Stomach (tissue), 9 donors: ENCODE measurements around the gene TMEM247. TPM values are rescaled to one million over a fixed set of nuclear protein-coding genes. Genes with fewer than 3 reads are reported as not detected.

Experiments used
- DNase-seq, 2 donors: peaks; one replicate each; pipeline versions ENCODE4 v3.0.0 to v3.0.0-alpha.2; 2013 to 2019
- H3K27ac ChIP-seq, 5 donors: fragments of 200-600 bp in 4 of 5; sonication (generic) in 4 of 5; one replicate each; pipeline ENCODE4 v1.5.1; 2013 to 2019; ENCODE audit warnings: mild to moderate bottlenecking in 1 of 5, moderate library complexity in 1 of 5
- H3K27me3 ChIP-seq, 3 donors: fragments of 200-600 bp; sonication (generic); one replicate each; pipeline ENCODE4 v1.5.1; 2017 to 2019; ENCODE audit warnings: mixed run types in 1 of 3
- H3K36me3 ChIP-seq, 4 donors: fragments of 200-600 bp; sonication (generic); 1 replicate in 3 of 4; 2 replicates in 1 of 4; pipeline ENCODE4 v1.5.1; 2016 to 2019
- H3K4me1 ChIP-seq, 4 donors: fragments of 200-600 bp; sonication (generic); one replicate each; pipeline ENCODE4 v1.5.1; 2016 to 2019
- H3K4me3 ChIP-seq, 4 donors: fragments of 200-600 bp; sonication (generic) in 3 of 4; one replicate each; pipeline ENCODE4 v1.5.1; 2016 to 2019; ENCODE audit warnings: mild to moderate bottlenecking in 1 of 4
- H3K9me3 ChIP-seq, 4 donors: fragments of 200-600 bp; sonication (generic); one replicate each; pipeline ENCODE4 v1.5.1; 2016 to 2019
- EP300 ChIP-seq: sonication (generic); formaldehyde crosslinking; IDR thresholded peaks from one replicate; pipeline ENCODE4 v1.6.1; 2017; ENCODE audit warnings: antibody characterized with exemption
- POLR2A ChIP-seq, 4 donors: fragments of 450-650 bp; IDR thresholded peaks; one replicate each; pipeline ENCODE4 v1.6.1; 2016; ENCODE audit warnings: antibody characterized with exemption in 4 of 4, control low read depth in 2 of 4, mild to moderate bottlenecking in 1 of 4, moderate library complexity in 1 of 4
- POLR2AphosphoS5 ChIP-seq, 3 donors: sonication (generic); formaldehyde crosslinking; IDR thresholded peaks; one replicate each; pipeline ENCODE4 v1.6.1; 2016; ENCODE audit warnings: antibody characterized with exemption in 3 of 3
- WGBS, 5 donors: extraction: QIAGEN DNeasy Blood & Tissue Kit in 3 of 5; methylation state at CpG; one replicate each; pipeline versions ENCODE4 v1.1.5 to v1.1.7; 2013 to 2018; 5-methylcytosine and 5-hydroxymethylcytosine counted together
- intact Hi-C: fragments of 100-400 bp; cut with DNase I; formaldehyde crosslinking; loops from one replicate; pipeline ENCODE4 v1.15.1; 2023; ENCODE audit warnings: low total_unique reads
- polyA plus RNA-seq, 3 donors: library from polyadenylated mRNA; stranded (reverse); fragments of 200-250 nt; gene quantifications; one replicate each; pipeline ENCODE4 v1.2.3, GENCODE V29; 2013
- total RNA-seq, 5 donors: library from RNA; depleted of rRNA; stranded (reverse); fragments of >200 nt; gene quantifications; one replicate each; pipeline versions ENCODE4 v1.1.0 to v1.2.3, GENCODE V29; 2014 to 2016
- TF ChIP-seq, protein P1 (sequence below), 7 experiments: fragments of 450-650 bp in 4 of 7; fragments of 200-600 bp in 3 of 7; sonication (generic) in 3 of 7; IDR thresholded peaks; one replicate each; pipeline ENCODE4 v1.5.1; 2016 to 2019; ENCODE audit warnings: antibody characterized with exemption in 7 of 7, control low read depth in 2 of 7, mild to moderate bottlenecking in 1 of 7
- donor health status: healthy with polysubstance abuse.
- donor health status: Bipolar disorder and iron deficiency.
- donor health status: healthy.

Gene TMEM247
- total and polyA plus RNA-seq, 8 donors: not detected

DNA sequence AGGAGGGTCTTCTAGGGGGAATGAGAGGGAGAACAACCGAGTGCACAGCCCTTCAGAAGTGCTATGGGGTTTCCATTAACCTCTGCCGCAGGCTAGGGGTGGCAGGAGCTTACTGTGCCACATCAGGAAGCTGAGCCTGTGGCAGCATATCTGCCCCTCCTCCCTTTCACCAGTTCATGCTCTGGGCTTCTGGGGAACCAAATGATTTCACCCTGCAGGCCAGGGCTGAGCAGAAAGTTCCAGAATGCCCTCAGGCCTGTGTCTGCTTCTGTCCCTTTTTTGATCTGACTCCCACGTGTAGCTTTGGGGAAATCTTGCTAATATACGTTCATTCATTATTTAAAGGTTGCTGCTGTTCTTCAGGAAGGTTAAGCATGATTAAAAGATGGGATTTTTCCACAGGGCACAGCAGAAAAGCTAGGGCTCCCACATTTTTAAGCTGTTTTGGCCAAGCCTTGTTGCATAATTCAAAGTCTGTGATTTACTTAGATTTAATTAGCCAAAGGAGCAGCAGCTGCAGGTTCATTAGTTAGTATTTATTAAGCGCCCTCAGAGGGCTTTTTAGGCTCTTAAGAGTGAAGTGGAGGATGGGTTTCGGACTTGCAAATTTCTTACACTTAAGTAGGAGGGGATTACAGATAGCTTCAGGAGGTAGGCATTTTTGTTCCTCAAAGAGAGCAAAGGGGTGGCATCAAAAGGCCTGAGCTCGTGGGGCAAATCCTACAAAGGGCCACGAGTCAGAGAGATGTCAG lies 10.2 kb downstream of the TMEM247 start:
- H3K4me1 ChIP-seq: peaks cover 0 to 36% (median 14%) of the 10 kb centered on the region in 4 donors
- H3K27me3 ChIP-seq: no peaks in the 10 kb centered on the region
- no peak overlapping the region for H3K4me3 ChIP-seq
- H3K27ac ChIP-seq: peak overlapping the region in 1 of 5 donors; percentile 54
- no peaks in the 10 kb centered on the region for H3K36me3 ChIP-seq
- no peaks in the 10 kb centered on the region for H3K9me3 ChIP-seq
- intact Hi-C loops: no loop called here
- WGBS, 5 donors: 68 to 85% (median 81%) methylated on average over 8 of the region's 8 CpGs
- TF ChIP-seq EP300 (no peak), POLR2AphosphoS5 (IDR thresholded peaks at IDR 0.05) (no peak), POLR2A (IDR thresholded peaks at IDR 0.05) (no peak)
- TF ChIP-seq, protein P1, sequence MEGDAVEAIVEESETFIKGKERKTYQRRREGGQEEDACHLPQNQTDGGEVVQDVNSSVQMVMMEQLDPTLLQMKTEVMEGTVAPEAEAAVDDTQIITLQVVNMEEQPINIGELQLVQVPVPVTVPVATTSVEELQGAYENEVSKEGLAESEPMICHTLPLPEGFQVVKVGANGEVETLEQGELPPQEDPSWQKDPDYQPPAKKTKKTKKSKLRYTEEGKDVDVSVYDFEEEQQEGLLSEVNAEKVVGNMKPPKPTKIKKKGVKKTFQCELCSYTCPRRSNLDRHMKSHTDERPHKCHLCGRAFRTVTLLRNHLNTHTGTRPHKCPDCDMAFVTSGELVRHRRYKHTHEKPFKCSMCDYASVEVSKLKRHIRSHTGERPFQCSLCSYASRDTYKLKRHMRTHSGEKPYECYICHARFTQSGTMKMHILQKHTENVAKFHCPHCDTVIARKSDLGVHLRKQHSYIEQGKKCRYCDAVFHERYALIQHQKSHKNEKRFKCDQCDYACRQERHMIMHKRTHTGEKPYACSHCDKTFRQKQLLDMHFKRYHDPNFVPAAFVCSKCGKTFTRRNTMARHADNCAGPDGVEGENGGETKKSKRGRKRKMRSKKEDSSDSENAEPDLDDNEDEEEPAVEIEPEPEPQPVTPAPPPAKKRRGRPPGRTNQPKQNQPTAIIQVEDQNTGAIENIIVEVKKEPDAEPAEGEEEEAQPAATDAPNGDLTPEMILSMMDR (IDR thresholded peaks at IDR 0.05): no peak
- DNase-seq: peak in 1 of 2 donors; percentile 37

DNA sequence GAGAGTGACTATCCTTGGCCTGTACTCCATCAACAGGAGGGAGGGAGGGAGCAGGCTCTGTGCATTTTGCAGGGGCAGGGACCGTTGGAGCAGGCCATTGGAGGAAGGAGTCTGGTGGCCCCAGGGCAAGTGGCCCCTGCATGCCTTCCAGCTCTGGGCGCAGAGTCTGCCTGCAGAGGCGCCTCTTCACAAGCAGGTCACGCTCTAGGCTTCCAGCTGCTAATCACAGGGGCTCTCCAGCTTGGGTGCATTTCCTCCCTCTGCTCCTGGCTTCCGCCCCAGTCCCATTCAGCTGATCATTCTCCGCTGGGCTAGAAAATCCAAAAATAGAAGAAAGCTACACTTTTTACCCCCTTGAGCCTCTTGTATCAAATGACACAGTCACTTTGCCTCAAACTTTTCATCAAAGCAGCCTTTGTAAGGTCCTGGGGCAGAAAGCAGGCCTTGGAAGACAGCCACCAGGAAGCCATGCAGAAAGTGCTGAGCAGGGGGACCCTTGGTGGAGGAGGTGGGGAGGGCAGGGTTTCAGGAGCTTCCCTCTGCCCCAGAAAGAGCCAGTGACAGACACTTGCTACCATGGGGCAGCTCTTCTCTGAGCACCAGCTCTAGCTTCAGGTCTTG lies 11.3 kb downstream of the TMEM247 start:
- TF ChIP-seq POLR2A (IDR thresholded peaks at IDR 0.05) (no peak), EP300 (no peak), POLR2AphosphoS5 (IDR thresholded peaks at IDR 0.05) (no peak)
- TF ChIP-seq, protein P1 (IDR thresholded peaks at IDR 0.05): no peak
- peaks cover 0 to 36% (median 14%) of the 10 kb centered on the region in 4 donors for H3K4me1 ChIP-seq
- H3K36me3 ChIP-seq: no peaks in the 10 kb centered on the region
- peak in 1 of 2 donors; percentile 86 for DNase-seq
- H3K4me3 ChIP-seq: no peak overlapping the region
- H3K27ac ChIP-seq: peak overlapping the region in 3 of 5 donors; percentile 9 to 54 (median 48)
- intact Hi-C loops: no loop called here
- WGBS, 5 donors: 34 to 50% (median 48%) methylated on average over 6 of the region's 6 CpGs
- H3K9me3 ChIP-seq: no peaks in the 10 kb centered on the region
- no peaks in the 10 kb centered on the region for H3K27me3 ChIP-seq

DNA sequence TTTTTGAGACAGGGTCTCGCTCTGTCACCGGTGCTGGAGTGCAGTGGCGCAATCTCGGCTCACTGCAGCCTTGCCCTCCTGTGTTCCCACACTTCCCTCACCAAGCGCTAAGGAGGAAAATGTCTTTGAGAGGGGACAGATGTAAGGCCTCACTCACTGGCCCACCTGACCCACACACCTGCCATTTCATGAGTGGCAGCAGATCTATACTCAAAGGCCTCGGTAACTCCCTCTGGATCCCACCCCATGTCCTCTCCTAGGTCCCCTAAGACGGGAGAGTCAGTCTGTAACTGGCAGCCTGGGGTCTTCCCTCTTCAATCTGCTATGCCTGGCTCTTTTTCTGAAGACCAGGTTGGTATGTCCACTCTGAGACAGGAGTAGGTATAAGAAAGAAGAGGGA lies 12.9 kb downstream of the TMEM247 start:
- intact Hi-C loops: no loop called here
- Histone ChIP-seq H3K36me3 (no peaks in the 10 kb centered on the region), H3K4me3 (no peak overlapping the region), H3K4me1 (peaks cover 0 to 36% (median 14%) of the 10 kb centered on the region in 4 donors), H3K27ac (no peak overlapping the region), H3K9me3 (no peaks in the 10 kb centered on the region), H3K27me3 (no peaks in the 10 kb centered on the region)
- 92 to 95% (median 93%) methylated on average over 7 of the region's 7 CpGs for WGBS, 5 donors
- no peak for DNase-seq
- TF ChIP-seq EP300 (no peak), POLR2AphosphoS5 (IDR thresholded peaks at IDR 0.05) (no peak), POLR2A (IDR thresholded peaks at IDR 0.05) (no peak)
- TF ChIP-seq, protein P1 (IDR thresholded peaks at IDR 0.05): no peak

DNA sequence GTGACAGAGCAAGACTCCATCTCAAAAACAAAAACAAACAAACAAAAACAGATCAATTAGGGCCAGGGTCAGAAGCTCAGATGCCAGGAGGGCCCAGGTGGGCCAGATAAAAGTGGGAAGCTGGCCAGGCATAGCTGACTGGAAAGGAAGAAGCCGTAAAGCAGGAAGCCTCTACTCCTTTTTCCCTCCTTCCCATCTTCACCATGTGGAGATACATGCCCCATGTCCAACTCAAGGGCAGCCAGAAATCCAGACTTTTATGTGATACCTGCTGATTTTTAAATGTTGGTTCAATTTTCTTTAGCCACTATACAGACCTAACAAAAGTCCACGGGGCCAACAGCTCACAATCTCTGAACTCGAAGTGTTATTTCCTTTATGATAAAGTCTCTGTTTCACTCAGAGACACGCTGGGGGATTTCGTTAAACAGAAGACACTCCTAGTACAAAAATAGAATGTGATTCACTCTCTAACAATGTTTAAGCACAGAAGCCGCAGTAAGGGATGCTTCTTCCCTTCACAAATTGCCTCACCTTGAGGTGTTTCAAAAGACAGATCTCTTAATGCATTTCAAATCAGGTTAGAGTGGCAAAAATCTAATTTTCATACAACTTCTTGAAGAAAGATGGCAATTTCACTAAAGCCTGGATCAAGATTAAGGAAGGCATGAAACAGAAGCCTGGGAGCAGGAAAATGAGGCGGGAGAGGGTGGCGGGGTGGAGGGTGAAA lies 14.0 kb downstream of the TMEM247 start:
- Histone ChIP-seq H3K4me1 (peaks cover 0 to 25% (median 10%) of the 10 kb centered on the region in 4 donors), H3K36me3 (no peaks in the 10 kb centered on the region), H3K27ac (no peak overlapping the region), H3K4me3 (no peak overlapping the region), H3K27me3 (no peaks in the 10 kb centered on the region), H3K9me3 (no peaks in the 10 kb centered on the region)
- WGBS, 5 donors: 51 to 57% (median 55%) methylated on average over 8 of the region's 8 CpGs
- TF ChIP-seq EP300 (no peak), POLR2A (IDR thresholded peaks at IDR 0.05) (no peak), POLR2AphosphoS5 (IDR thresholded peaks at IDR 0.05) (no peak)
- TF ChIP-seq, protein P1 (IDR thresholded peaks at IDR 0.05): no peak
- peak in 1 of 2 donors; percentile 39 for DNase-seq
- intact Hi-C loops: no loop called here
